HG03457 (cell line): Measurements from ENCODE around the gene TOPBP1.
A peak's percentile ranks its signal among the peaks of the same experiment; 100 is the strongest.

Source experiments
- ATAC-seq: cut with Tn5 transposase; IDR thresholded peaks from one replicate; pipeline ENCODE4 v1.9.1; 2021; ENCODE audit warnings: moderate number of reproducible peaks; ENCODE audit not compliant: unreplicated experiment

TOPBP1 gene

GRCh38 chr3:133608388-133608787 lies 53.4 kb downstream of the TOPBP1 start:
- no peak for ATAC-seq

- ATAC-seq: no peak
Measured at GRCh38 chr3:133607816-133608215, 53.9 kb downstream of the TOPBP1 start.

GRCh38 chr3:133606902-133607301 lies 54.8 kb downstream of the TOPBP1 start:
- no peak for ATAC-seq

GRCh38 chr3:133606342-133606741 lies 55.4 kb downstream of the TOPBP1 start:
- ATAC-seq: no peak

GRCh38 chr3:133600572-133601081 lies 61.1 kb downstream of the TOPBP1 start:
- no peak for ATAC-seq

GRCh38 chr3:133599280-133599679 lies 62.5 kb downstream of the TOPBP1 start:
- no peak for ATAC-seq

- no peak for ATAC-seq
Measured at GRCh38 chr3:133598405-133598804, 63.3 kb downstream of the TOPBP1 start.

GRCh38 chr3:133595341-133595740 lies 66.4 kb downstream of the TOPBP1 start:
- no peak for ATAC-seq

GRCh38 chr3:133593243-133593642 lies 68.5 kb downstream of the TOPBP1 start:
- ATAC-seq: no peak

- no peak for ATAC-seq
Measured at GRCh38 chr3:133592843-133593242, 68.9 kb downstream of the TOPBP1 start.

GRCh38 chr3:133591271-133591742 lies 70.4 kb downstream of the TOPBP1 start:
- no peak for ATAC-seq

- ATAC-seq: no peak
Measured at GRCh38 chr3:133589503-133589902, 72.2 kb downstream of the TOPBP1 start.

- ATAC-seq: no peak
Measured at GRCh38 chr3:133588784-133589465, 72.8 kb downstream of the TOPBP1 start.

- ATAC-seq: no peak
Measured at GRCh38 chr3:133588035-133588434, 73.7 kb downstream of the TOPBP1 start.

- ATAC-seq: no peak
Measured at GRCh38 chr3:133583396-133583795, 78.3 kb downstream of the TOPBP1 start.

GRCh38 chr3:133578548-133579191 lies 83.1 kb downstream of the TOPBP1 start:
- ATAC-seq: no peak

- no peak for ATAC-seq
Measured at GRCh38 chr3:133576169-133576568, 85.6 kb downstream of the TOPBP1 start.

GRCh38 chr3:133575086-133575485 lies 86.7 kb downstream of the TOPBP1 start:
- no peak for ATAC-seq

- peak; percentile 33 for ATAC-seq
Measured at GRCh38 chr3:133574260-133574881, 87.4 kb downstream of the TOPBP1 start.

GRCh38 chr3:133573629-133574194 lies 88.0 kb downstream of the TOPBP1 start, which contains the start of gene CDV3:
CDV3 (plus strand) TSS chr3:133573686; CDS start chr3:133574045, 359 bp downstream.
- peak; percentile 21 for ATAC-seq

- ATAC-seq: peak; percentile 66
Measured at GRCh38 chr3:133573054-133573628, 88.6 kb downstream of the TOPBP1 start.
